ENCODE measurements around the gene CACNA1A. TPM values are rescaled to one million over a fixed set of nuclear protein-coding genes. Genes with fewer than 3 reads are reported as not detected.

CACNA1A gene
- total and polyA plus RNA-seq, 2 of the 13 experiments (the other 11 are each of a cell fraction or from before 2014, with no cell fraction given), result not detected

- TF ChIP-seq ZBTB40 (IDR thresholded peaks at IDR 0.05), result no peak
- TF ChIP-seq ZBTB40 (CRISPR knock-in tag; IDR thresholded peaks at IDR 0.05), result no peak
- no peak for TF ChIP-seq MED8 (CRISPR knock-in tag; IDR thresholded peaks at IDR 0.05; ENCODE audit: insufficient replicate concordance)
- peak; percentile 72 for TF ChIP-seq HNF1A (IDR thresholded peaks at IDR 0.05; ENCODE audit: low read depth)
- peak; percentile 84 for TF ChIP-seq HNF1A (CRISPR knock-in tag; IDR thresholded peaks at IDR 0.05; ENCODE audit: borderline replicate concordance)
- no peak for TF ChIP-seq ZBTB14 (CRISPR knock-in tag; IDR thresholded peaks at IDR 0.05)
- no peak for TF ChIP-seq ZC3H13 (CRISPR knock-in tag; IDR thresholded peaks at IDR 0.05)
- no peak for TF ChIP-seq NR2F6 (IDR thresholded peaks at IDR 0.05)
- TF ChIP-seq NR2F6 (CRISPR knock-in tag; IDR thresholded peaks at IDR 0.05), result peak; percentile 58; the same call in 1 of the 2 replicates
- no peak for TF ChIP-seq PBX3 (CRISPR knock-in tag; IDR thresholded peaks at IDR 0.05; ENCODE audit: borderline replicate concordance)
- no peak for TF ChIP-seq MTA3 (CRISPR knock-in tag; IDR thresholded peaks at IDR 0.05)
- 0 out of 2 replicates have a peak, but pooled peaks have one; percentile 24 for TF ChIP-seq TFDP2 (CRISPR knock-in tag; IDR thresholded peaks at IDR 0.05)
- TF ChIP-seq KAT7 (CRISPR knock-in tag; IDR thresholded peaks at IDR 0.05; ENCODE audit: borderline replicate concordance), result no peak
- 0 out of 2 replicates have a peak, but pooled peaks have one; percentile 42 for TF ChIP-seq GATAD2A (CRISPR knock-in tag; IDR thresholded peaks at IDR 0.05)
Observed at GRCh38 chr19:13195678-13196077, 310.6 kb downstream of the CACNA1A start (continued).

Measured in HepG2 (cell line).